Erythroblast (primary cell): ENCODE measurements around the gene SUN2.

ENCODE experiments used
- DNase-seq, 2 experiments: peaks; one replicate each; lab custom pipeline; 2025; lab: John Stamatoyannopoulos, UW
- GATA1 ChIP-seq: IDR thresholded peaks from 2 replicates; pipeline ENCODE4 v1.6.1; 2011; ENCODE audit warnings: low read depth, mild to moderate bottlenecking, control low read depth, low read length, moderate library complexity
- POLR2A ChIP-seq: IDR thresholded peaks from 2 replicates; pipeline ENCODE4 v1.6.1; 2011; ENCODE audit warnings: mild to moderate bottlenecking, low read length

The SUN2 gene

GRCh38 chr22:38716826-38717225 lies 39.0 kb downstream of the SUN2 start:
- peak; percentile 39 to 73 for DNase-seq
- TF ChIP-seq GATA1: no peak
- TF ChIP-seq POLR2A: no peak

- no peak for TF ChIP-seq POLR2A
- TF ChIP-seq GATA1: no peak
- DNase-seq: no peak
Observed at GRCh38 chr22:38716271-38716670, 39.5 kb downstream of the SUN2 start.

GRCh38 chr22:38715852-38716251 lies 39.9 kb downstream of the SUN2 start:
- no peak for TF ChIP-seq POLR2A
- TF ChIP-seq GATA1: no peak
- no peak for DNase-seq

- TF ChIP-seq POLR2A: peak; percentile 22
- no peak for TF ChIP-seq GATA1
- peak in 1 of 2 experiments; percentile 21 for DNase-seq
Observed at GRCh38 chr22:38715176-38715764, 40.5 kb downstream of the SUN2 start.

GRCh38 chr22:38713921-38714320 lies 41.9 kb downstream of the SUN2 start:
- TF ChIP-seq GATA1: no peak
- DNase-seq: no peak

GRCh38 chr22:38712486-38713207 lies 43.2 kb downstream of the SUN2 start:
- no peak for DNase-seq

GRCh38 chr22:38710866-38711265 lies 44.9 kb downstream of the SUN2 start:
- TF ChIP-seq POLR2A (no peak), GATA1 (no peak)
- DNase-seq: no peak

More at GRCh38 chr22:38712486-38713207, 43.2 kb downstream of the SUN2 start:
- TF ChIP-seq POLR2A: no peak
- TF ChIP-seq GATA1: no peak

- TF ChIP-seq POLR2A: peak; percentile 30
- no peak for TF ChIP-seq GATA1
- peak; percentile 84 to 93 for DNase-seq
Observed at GRCh38 chr22:38710351-38710750, 45.4 kb downstream of the SUN2 start.

GRCh38 chr22:38709306-38709705 lies 46.5 kb downstream of the SUN2 start:
- TF ChIP-seq POLR2A (no peak), GATA1 (no peak)
- DNase-seq: no peak

GRCh38 chr22:38707984-38708383 lies 47.8 kb downstream of the SUN2 start:
- DNase-seq: peak in 1 of 2 experiments; percentile 29
- TF ChIP-seq POLR2A (no peak), GATA1 (no peak)

GRCh38 chr22:38707346-38707745 lies 48.5 kb downstream of the SUN2 start:
- peak; percentile 54 to 70 for DNase-seq
- no peak for TF ChIP-seq POLR2A
- TF ChIP-seq GATA1: no peak

- no peak for TF ChIP-seq GATA1
- TF ChIP-seq POLR2A: no peak
- no peak for DNase-seq
Observed at GRCh38 chr22:38706901-38707195, 49.0 kb downstream of the SUN2 start.

- no peak for TF ChIP-seq GATA1
- TF ChIP-seq POLR2A: no peak
- peak; percentile 66 to 79 for DNase-seq
Observed at GRCh38 chr22:38706101-38706900, 49.5 kb downstream of the SUN2 start.

- TF ChIP-seq GATA1 (no peak), POLR2A (peak; percentile 96)
Observed at GRCh38 chr22:38705235-38706100, 50.3 kb downstream of the SUN2 start, which contains the start of gene GTPBP1. TSS of gene GTPBP1 (plus strand) at chr22:38705944. CDS start at chr22:38705956, 12 bp downstream.

More at GRCh38 chr22:38705235-38706100, 50.3 kb downstream of the SUN2 start, which contains the start of gene GTPBP1:
- DNase-seq: peak; percentile 100
